GM12891 (cell line): ENCODE results near the gene AFF3.

Source experiments
- PAX5 ChIP-seq: IDR thresholded peaks from 2 replicates; pipeline ENCODE4 v1.6.1; 2011; ENCODE audit warnings: low read length, moderate library complexity, mild to moderate bottlenecking; ENCODE audit not compliant: insufficient read depth, severe bottlenecking
- POLR2A ChIP-seq: IDR thresholded peaks from 2 replicates; pipeline ENCODE4 v1.6.1; 2011; ENCODE audit warnings: low read depth, low read length, control low read depth
- POLR2AphosphoS5 ChIP-seq: IDR thresholded peaks from 2 replicates; pipeline ENCODE4 v1.6.1; 2011; ENCODE audit warnings: low read depth, low read length, control low read depth
- POU2F2 ChIP-seq: IDR thresholded peaks from 2 replicates; pipeline ENCODE4 v1.6.1; 2011; ENCODE audit warnings: low read depth, mild to moderate bottlenecking, control low read depth, low read length, moderate library complexity
- TAF1 ChIP-seq: IDR thresholded peaks from 2 replicates; pipeline ENCODE4 v1.6.1; 2011; ENCODE audit warnings: low read depth, low read length, control low read depth

GRCh38 chr2:99617811-99618210 is 524.6 kb downstream of the AFF3 start:
- no peak for TF ChIP-seq POLR2AphosphoS5
- no peak for TF ChIP-seq POLR2A
- no peak for TF ChIP-seq POU2F2
- no peak for TF ChIP-seq TAF1
- no peak for TF ChIP-seq PAX5
